ENCODE results near the gene FTCDNL1.

The FTCDNL1 gene

GRCh38 chr2:199760574-199760973 is 90.4 kb downstream of the FTCDNL1 start:
- Histone ChIP-seq H4K8ac (ENCODE audit: low read depth, low read length) (no peak overlapping the region), H3K36me3 (ENCODE audit: control insufficient read depth in 1 of 2, insufficient read depth in 2 of 2, low read length in 2 of 2) (no peaks in the 10 kb centered on the region), H2BK12ac (ENCODE audit: low read length) (no peak overlapping the region), H3K79me2 (ENCODE audit: control insufficient read depth, insufficient read depth, low read length, poor library complexity) (no peaks in the 10 kb centered on the region), H3K79me1 (ENCODE audit: low read length) (no peaks in the 10 kb centered on the region), H3K4ac (ENCODE audit: low read depth, low read length) (no peak overlapping the region), H3K18ac (ENCODE audit: low read length) (no peak overlapping the region), H4K12ac (ENCODE audit: low read depth, low read length) (no peak overlapping the region), H3K4me3 (ENCODE audit: low read depth, low read length) (no peak overlapping the region), H3K4me2 (ENCODE audit: low read length) (no peak overlapping the region), H3K4me1 (ENCODE audit: control insufficient read depth in 1 of 2, insufficient read depth in 2 of 2, low read length in 2 of 2) (no peaks in the 10 kb centered on the region), H3K23ac (ENCODE audit: low read length) (no peak overlapping the region), H2AK5ac (ENCODE audit: low read length) (no peak overlapping the region), H2AFZ (ENCODE audit: insufficient read depth, low read length, poor library complexity) (no peak overlapping the region), H4K91ac (ENCODE audit: low read depth, low read length) (no peak overlapping the region), H3K9me3 (ENCODE audit: insufficient read depth, low read depth, low read length) (no peaks in the 10 kb centered on the region), H3K27me3 (ENCODE audit: insufficient read depth, low read length) (no peaks in the 10 kb centered on the region), H3K27ac (ENCODE audit: low read depth, low read length) (no peak overlapping the region), H3K9ac (ENCODE audit: low read length) (no peak overlapping the region), H2BK120ac (ENCODE audit: insufficient read depth, low read length, poor library complexity) (no peak overlapping the region), H2BK5ac (ENCODE audit: low read depth, low read length, poor library complexity) (no peak overlapping the region), H3K14ac (ENCODE audit: low read length) (no peak overlapping the region)
- DNase-seq = no peak
- WGBS (ENCODE audit: extremely low coverage, insufficient coverage, insufficient read length) = no CpG with 5 or more reads among the region's 3 CpGs

GRCh38 chr2:199757233-199757870 is 93.6 kb downstream of the FTCDNL1 start:
- Histone ChIP-seq H3K14ac (ENCODE audit: low read length) (no peak overlapping the region), H3K27me3 (ENCODE audit: insufficient read depth, low read length) (no peaks in the 10 kb centered on the region), H3K4ac (ENCODE audit: low read depth, low read length) (no peak overlapping the region), H2BK5ac (ENCODE audit: low read depth, low read length, poor library complexity) (no peak overlapping the region), H3K4me1 (ENCODE audit: control insufficient read depth in 1 of 2, insufficient read depth in 2 of 2, low read length in 2 of 2) (no peaks in the 10 kb centered on the region), H2BK12ac (ENCODE audit: low read length) (no peak overlapping the region), H3K18ac (ENCODE audit: low read length) (no peak overlapping the region), H3K79me2 (ENCODE audit: control insufficient read depth, insufficient read depth, low read length, poor library complexity) (no peaks in the 10 kb centered on the region), H3K9me3 (ENCODE audit: insufficient read depth, low read depth, low read length) (peaks cover 2% of the 10 kb centered on the region), H4K8ac (ENCODE audit: low read depth, low read length) (no peak overlapping the region), H3K27ac (ENCODE audit: low read depth, low read length) (no peak overlapping the region), H2AK5ac (ENCODE audit: low read length) (no peak overlapping the region), H3K36me3 (ENCODE audit: control insufficient read depth in 1 of 2, insufficient read depth in 2 of 2, low read length in 2 of 2) (no peaks in the 10 kb centered on the region), H3K23ac (ENCODE audit: low read length) (no peak overlapping the region), H2BK120ac (ENCODE audit: insufficient read depth, low read length, poor library complexity) (no peak overlapping the region), H4K12ac (ENCODE audit: low read depth, low read length) (no peak overlapping the region), H3K4me2 (ENCODE audit: low read length) (no peak overlapping the region), H4K91ac (ENCODE audit: low read depth, low read length) (no peak overlapping the region), H3K79me1 (ENCODE audit: low read length) (no peaks in the 10 kb centered on the region), H3K4me3 (ENCODE audit: low read depth, low read length) (no peak overlapping the region), H3K9ac (ENCODE audit: low read length) (no peak overlapping the region), H2AFZ (ENCODE audit: insufficient read depth, low read length, poor library complexity) (no peak overlapping the region)
- no CpG with 5 or more reads among the region's 3 CpGs for WGBS (ENCODE audit: extremely low coverage, insufficient coverage, insufficient read length)
- no peak for DNase-seq

DNA sequence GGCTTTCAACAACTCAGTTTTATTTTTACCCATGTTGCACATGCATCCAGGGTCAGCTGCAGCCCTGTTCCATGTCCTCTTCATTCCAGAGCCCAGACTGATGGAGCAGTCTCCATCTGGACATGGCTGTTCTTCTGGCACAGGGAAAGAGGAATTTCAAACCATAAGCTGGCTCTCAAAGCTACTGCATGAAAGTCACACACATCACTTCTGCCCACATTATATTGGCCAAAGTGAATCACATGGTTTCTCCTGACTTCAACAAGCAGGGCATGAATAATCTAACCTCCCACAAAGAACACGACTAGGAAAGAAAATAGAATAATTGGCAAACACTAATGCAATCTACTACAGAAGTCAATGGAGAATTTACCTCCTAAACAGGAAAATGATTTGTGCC is 94.2 kb downstream of the FTCDNL1 start:
- H3K14ac ChIP-seq (ENCODE audit: low read length) = no peak overlapping the region
- no CpG with 5 or more reads among the region's 1 CpG for WGBS (ENCODE audit: extremely low coverage, insufficient coverage, insufficient read length)
- no peak overlapping the region for H2AFZ ChIP-seq (ENCODE audit: insufficient read depth, low read length, poor library complexity)
- H3K23ac ChIP-seq (ENCODE audit: low read length) = no peak overlapping the region
- H2BK5ac ChIP-seq (ENCODE audit: low read depth, low read length, poor library complexity) = no peak overlapping the region
- H3K27me3 ChIP-seq (ENCODE audit: insufficient read depth, low read length) = no peaks in the 10 kb centered on the region
- H3K18ac ChIP-seq (ENCODE audit: low read length) = no peak overlapping the region
- H3K4ac ChIP-seq (ENCODE audit: low read depth, low read length) = no peak overlapping the region
- no peak overlapping the region for H4K12ac ChIP-seq (ENCODE audit: low read depth, low read length)
- no peaks in the 10 kb centered on the region for H3K79me1 ChIP-seq (ENCODE audit: low read length)
- H3K4me2 ChIP-seq (ENCODE audit: low read length) = no peak overlapping the region
- H3K27ac ChIP-seq (ENCODE audit: low read depth, low read length) = no peak overlapping the region
- H3K9me3 ChIP-seq (ENCODE audit: insufficient read depth, low read depth, low read length) = peaks cover 2% of the 10 kb centered on the region
- no peak for DNase-seq
- H3K36me3 ChIP-seq (ENCODE audit: control insufficient read depth in 1 of 2, insufficient read depth in 2 of 2, low read length in 2 of 2) = no peaks in the 10 kb centered on the region
- H2BK120ac ChIP-seq (ENCODE audit: insufficient read depth, low read length, poor library complexity) = no peak overlapping the region
- H3K4me1 ChIP-seq (ENCODE audit: control insufficient read depth in 1 of 2, insufficient read depth in 2 of 2, low read length in 2 of 2) = no peaks in the 10 kb centered on the region
- no peak overlapping the region for H4K91ac ChIP-seq (ENCODE audit: low read depth, low read length)
- H3K9ac ChIP-seq (ENCODE audit: low read length) = no peak overlapping the region
- no peak overlapping the region for H4K8ac ChIP-seq (ENCODE audit: low read depth, low read length)
- no peak overlapping the region for H2BK12ac ChIP-seq (ENCODE audit: low read length)
- no peaks in the 10 kb centered on the region for H3K79me2 ChIP-seq (ENCODE audit: control insufficient read depth, insufficient read depth, low read length, poor library complexity)
- no peak overlapping the region for H2AK5ac ChIP-seq (ENCODE audit: low read length)
- H3K4me3 ChIP-seq (ENCODE audit: low read depth, low read length) = no peak overlapping the region

DNA sequence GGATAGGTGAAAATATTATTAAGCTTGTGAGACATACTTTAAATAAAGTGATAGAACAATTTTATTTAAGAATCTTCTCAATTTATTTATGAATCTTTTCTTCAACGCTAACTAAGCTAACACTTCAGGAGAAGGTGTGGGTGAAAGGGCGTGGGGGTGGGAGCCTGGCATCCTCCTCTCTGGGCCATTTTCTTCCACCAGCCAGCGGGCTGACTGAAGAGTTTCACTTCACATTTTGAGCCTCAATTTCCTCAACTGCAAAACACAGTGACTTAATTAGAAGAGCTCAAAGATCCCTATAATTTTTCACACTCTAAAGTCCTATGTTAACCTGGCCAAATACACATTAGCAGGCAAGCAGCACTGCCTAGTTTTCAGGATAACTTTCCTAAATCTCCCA is 94.8 kb downstream of the FTCDNL1 start:
- no peak overlapping the region for H3K14ac ChIP-seq (ENCODE audit: low read length)

More for the DNA sequence above, 94.8 kb downstream of the FTCDNL1 start:
- no peak overlapping the region for H2BK120ac ChIP-seq (ENCODE audit: insufficient read depth, low read length, poor library complexity)
- no peak overlapping the region for H3K27ac ChIP-seq (ENCODE audit: low read depth, low read length)
- no peak overlapping the region for H2BK12ac ChIP-seq (ENCODE audit: low read length)
- no peak for DNase-seq
- no peaks in the 10 kb centered on the region for H3K36me3 ChIP-seq (ENCODE audit: control insufficient read depth in 1 of 2, insufficient read depth in 2 of 2, low read length in 2 of 2)
- no peak overlapping the region for H4K91ac ChIP-seq (ENCODE audit: low read depth, low read length)
- peaks cover 2% of the 10 kb centered on the region for H3K9me3 ChIP-seq (ENCODE audit: insufficient read depth, low read depth, low read length)
- H2AFZ ChIP-seq (ENCODE audit: insufficient read depth, low read length, poor library complexity) = no peak overlapping the region
- no peaks in the 10 kb centered on the region for H3K27me3 ChIP-seq (ENCODE audit: insufficient read depth, low read length)
- no peak overlapping the region for H3K9ac ChIP-seq (ENCODE audit: low read length)
- H3K18ac ChIP-seq (ENCODE audit: low read length) = no peak overlapping the region
- no peak overlapping the region for H3K23ac ChIP-seq (ENCODE audit: low read length)
- no CpG with 5 or more reads among the region's 3 CpGs for WGBS (ENCODE audit: extremely low coverage, insufficient coverage, insufficient read length)
- no peaks in the 10 kb centered on the region for H3K4me1 ChIP-seq (ENCODE audit: control insufficient read depth in 1 of 2, insufficient read depth in 2 of 2, low read length in 2 of 2)
- H3K4me2 ChIP-seq (ENCODE audit: low read length) = no peak overlapping the region
- no peaks in the 10 kb centered on the region for H3K79me1 ChIP-seq (ENCODE audit: low read length)
- H3K4me3 ChIP-seq (ENCODE audit: low read depth, low read length) = no peak overlapping the region
- H3K79me2 ChIP-seq (ENCODE audit: control insufficient read depth, insufficient read depth, low read length, poor library complexity) = no peaks in the 10 kb centered on the region
- no peak overlapping the region for H4K8ac ChIP-seq (ENCODE audit: low read depth, low read length)
- no peak overlapping the region for H4K12ac ChIP-seq (ENCODE audit: low read depth, low read length)
- H2AK5ac ChIP-seq (ENCODE audit: low read length) = no peak overlapping the region
- no peak overlapping the region for H3K4ac ChIP-seq (ENCODE audit: low read depth, low read length)
- H2BK5ac ChIP-seq (ENCODE audit: low read depth, low read length, poor library complexity) = no peak overlapping the region

All from trophoblast cell (in vitro differentiated cells and primary cell).